GM18498 (cell line): ENCODE measurements around the gene GLRX5.
"Not testable (repeated sequence)": the region's sequence is repeated elsewhere in the genome, so short reads cannot be mapped to it uniquely, and the experiment has no call there.

Experiments used
- ATAC-seq: cut with Tn5 transposase; IDR thresholded peaks from one replicate; pipeline ENCODE4 v1.9.1; 2021; ENCODE audit warnings: mild to moderate bottlenecking, moderate library complexity; ENCODE audit not compliant: unreplicated experiment

GLRX5 gene

DNA sequence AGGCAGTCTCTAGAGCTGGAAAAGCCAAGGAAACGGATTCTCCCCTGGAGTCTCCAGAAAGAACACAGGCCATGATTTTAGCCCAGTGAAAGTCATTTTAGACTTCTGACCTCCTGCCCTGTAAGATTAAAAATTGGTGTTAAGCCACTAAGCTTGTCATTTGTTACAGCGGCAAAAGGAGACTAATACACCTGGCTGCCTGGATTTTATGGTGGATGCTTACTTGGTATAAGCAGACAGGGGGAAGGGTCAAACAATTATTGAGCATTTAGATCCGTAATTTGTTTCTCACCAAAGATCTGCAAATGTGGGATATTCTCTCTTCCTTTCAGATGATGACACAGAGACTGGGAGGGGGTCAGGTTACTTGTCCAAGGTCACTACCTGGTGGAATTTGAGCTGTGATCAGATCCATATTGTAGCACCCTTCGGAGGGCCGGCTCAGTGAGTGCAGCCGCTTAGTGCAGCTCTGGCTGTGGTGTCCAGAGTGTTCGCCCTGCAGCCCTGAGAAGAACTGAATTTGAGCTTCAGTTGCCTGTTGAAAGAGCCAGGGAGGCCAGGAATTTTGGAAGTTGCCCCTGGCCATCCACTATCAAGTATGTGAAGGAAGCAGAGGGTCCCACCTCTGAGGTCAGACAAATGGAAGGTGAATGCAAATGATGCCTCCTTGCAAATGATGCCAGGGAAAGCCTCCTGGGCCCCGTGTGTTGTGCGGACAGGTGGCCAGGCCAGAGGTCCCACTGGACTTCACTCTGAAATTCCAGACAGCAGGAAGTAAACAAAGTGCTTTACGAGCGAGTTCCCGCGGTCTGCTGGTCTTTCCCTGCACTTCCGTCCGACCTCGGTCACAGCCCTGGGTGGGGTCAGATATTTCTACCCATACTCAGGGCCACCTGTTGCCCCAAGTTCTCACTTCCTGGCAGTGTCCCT lies 15.1 kb downstream of the GLRX5 start:
- ATAC-seq: no peak

DNA sequence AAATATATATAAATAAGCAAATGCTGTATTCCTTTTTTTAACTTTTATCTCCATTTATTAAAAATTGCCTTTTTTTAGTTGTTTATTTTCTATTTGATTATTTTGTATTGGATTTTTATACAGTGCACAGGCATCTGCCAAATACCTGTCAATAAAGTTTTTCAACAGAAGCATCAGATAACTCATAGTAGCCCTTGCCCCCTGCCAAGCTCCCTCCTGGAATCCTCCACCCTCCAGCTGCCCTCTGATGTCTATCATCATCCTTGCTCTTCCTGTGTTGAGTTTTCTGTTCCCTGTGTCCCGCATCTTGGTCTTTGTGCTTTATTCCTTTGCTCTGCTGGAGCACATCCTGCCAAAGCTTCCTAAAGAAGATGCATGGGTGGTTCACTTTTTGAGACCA lies 16.6 kb downstream of the GLRX5 start:
- ATAC-seq: no peak

- ATAC-seq: no peak
Measured at GRCh38 chr14:95553141-95553540, 18.3 kb downstream of the GLRX5 start.

- ATAC-seq: no peak
Measured at GRCh38 chr14:95555053-95555452, 20.2 kb downstream of the GLRX5 start.

GRCh38 chr14:95557291-95557690 lies 22.4 kb downstream of the GLRX5 start:
- ATAC-seq: no peak

GRCh38 chr14:95557832-95558231 lies 23.0 kb downstream of the GLRX5 start:
- ATAC-seq: no peak

GRCh38 chr14:95559203-95559602 lies 24.4 kb downstream of the GLRX5 start:
- no peak for ATAC-seq

GRCh38 chr14:95561001-95561412 lies 26.2 kb downstream of the GLRX5 start:
- peak; percentile 81 for ATAC-seq

GRCh38 chr14:95562892-95563685 lies 28.2 kb downstream of the GLRX5 start:
- ATAC-seq: no peak

- ATAC-seq: no peak
Measured at GRCh38 chr14:95564060-95564459, 29.2 kb downstream of the GLRX5 start.

- no peak for ATAC-seq
Measured at GRCh38 chr14:95569440-95569839, 34.6 kb downstream of the GLRX5 start.

DNA sequence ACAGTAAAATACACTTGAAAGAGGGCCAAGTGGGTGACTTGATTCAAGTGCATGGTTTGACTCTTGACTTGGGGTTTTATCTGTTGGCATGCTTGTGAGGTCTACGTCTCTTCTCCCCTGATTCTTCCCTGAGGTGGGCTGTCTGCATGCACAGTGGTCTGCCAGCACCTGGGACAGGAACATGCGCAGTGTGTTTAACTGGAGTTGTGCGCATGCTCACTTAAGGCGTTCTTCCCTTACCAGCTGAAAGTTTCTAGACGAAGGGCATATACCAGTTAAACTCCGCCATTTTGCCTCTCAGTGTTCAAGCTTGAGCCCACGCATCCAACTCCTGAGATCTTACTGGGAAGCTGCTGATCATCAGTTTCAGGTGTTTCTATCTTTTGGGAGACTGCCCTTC lies 38.5 kb downstream of the GLRX5 start:
- ATAC-seq: no peak

- no peak for ATAC-seq
Measured at GRCh38 chr14:95575840-95576473, 41.1 kb downstream of the GLRX5 start.

GRCh38 chr14:95577067-95577800 lies 42.4 kb downstream of the GLRX5 start:
- peak; percentile 98 for ATAC-seq

GRCh38 chr14:95577870-95578269 lies 43.0 kb downstream of the GLRX5 start:
- ATAC-seq: no peak

DNA sequence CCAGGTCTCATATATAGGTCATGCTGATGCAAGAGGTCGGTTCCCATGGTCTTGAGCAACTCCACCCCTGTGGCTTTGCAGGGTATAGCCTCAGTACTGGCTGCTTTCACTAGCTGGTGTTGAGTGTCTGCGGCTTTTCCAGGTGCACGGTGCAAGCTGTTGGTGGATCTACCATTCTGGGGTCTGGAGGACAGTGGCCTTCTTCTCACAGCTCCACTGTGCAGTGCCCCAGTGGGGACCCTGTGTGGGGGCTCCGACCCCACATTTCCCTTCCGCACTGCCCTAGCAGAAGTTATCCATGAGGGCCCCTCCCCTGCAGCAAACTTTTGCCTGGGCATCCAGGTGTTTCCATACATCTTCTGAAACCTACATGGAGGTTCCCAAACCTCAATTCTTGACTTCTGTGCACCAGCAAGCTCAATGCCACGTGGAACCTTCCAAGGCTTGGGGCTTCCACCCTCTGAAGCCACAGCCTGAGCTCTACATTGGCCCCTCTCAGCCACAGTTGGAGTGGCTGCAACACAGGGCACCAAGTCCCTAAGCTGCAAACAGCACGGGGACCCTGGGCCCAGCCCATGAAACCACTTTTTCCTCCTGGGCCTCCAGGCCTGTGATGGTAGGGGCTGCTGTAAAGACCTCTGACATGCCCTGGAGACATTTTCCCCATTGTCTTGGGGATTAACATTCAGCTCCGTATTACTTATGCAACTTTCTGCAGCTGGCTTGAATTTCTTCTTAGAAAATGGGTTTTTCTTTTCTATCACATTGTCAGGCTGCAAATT lies 49.2 kb downstream of the GLRX5 start:
- not testable (repeated sequence) for ATAC-seq

DNA sequence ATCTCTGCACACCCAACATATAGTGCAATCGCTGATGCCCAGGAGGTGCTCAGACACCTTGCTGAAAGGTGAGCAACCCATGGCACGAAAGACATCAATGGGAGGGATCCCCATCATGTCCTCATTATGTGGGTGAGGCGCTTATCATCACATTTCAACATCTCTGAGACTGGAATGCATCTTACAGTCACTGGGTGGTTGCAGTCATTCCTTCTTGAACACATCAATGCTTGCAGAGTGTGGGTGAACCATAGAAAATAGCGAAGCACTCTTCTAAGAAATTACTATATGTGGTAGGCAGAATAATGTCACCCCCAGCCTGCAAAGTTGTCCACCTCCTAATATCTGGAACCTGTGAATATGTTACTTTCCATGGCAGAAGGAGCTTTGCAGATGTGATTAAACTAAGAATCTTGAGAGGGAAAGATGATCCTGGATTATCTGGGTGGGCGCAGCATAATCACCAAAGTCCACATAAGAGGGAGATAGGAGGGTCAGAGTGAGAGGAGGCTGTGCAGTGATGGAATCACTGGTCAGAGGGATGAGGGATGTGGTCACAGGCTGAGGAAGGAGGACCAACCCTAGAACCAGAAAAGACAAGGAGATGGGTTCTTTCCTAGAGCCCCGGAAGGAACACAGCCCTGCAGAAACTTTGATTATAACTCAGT lies 51.2 kb downstream of the GLRX5 start:
- no peak for ATAC-seq

DNA sequence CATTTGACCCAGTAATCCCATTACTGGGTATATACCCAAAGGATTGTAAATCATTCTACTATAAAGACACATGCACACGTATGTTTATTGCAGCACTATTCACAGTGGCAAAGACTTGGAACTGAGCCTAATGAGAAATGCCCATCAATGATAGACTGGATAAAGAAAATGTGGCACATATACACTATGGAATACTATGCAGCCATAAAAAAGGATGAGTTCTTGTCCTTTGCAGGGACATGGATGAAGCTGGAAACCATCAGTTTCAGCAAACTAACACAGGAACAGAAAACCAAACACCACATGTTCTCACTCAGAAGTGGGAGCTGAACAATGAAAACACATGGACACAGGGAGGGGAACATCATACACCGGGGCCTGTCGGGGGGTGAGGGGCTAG lies 56.3 kb downstream of the GLRX5 start:
- ATAC-seq: not testable (repeated sequence)
